HG02884 (cell line): ENCODE data around the gene ERCC8.

ENCODE experiments used
- ATAC-seq: cut with Tn5 transposase; IDR thresholded peaks from one replicate; pipeline ENCODE4 v1.9.1; 2021; ENCODE audit warnings: mild to moderate bottlenecking, moderate library complexity; ENCODE audit not compliant: unreplicated experiment

ERCC8 gene

DNA sequence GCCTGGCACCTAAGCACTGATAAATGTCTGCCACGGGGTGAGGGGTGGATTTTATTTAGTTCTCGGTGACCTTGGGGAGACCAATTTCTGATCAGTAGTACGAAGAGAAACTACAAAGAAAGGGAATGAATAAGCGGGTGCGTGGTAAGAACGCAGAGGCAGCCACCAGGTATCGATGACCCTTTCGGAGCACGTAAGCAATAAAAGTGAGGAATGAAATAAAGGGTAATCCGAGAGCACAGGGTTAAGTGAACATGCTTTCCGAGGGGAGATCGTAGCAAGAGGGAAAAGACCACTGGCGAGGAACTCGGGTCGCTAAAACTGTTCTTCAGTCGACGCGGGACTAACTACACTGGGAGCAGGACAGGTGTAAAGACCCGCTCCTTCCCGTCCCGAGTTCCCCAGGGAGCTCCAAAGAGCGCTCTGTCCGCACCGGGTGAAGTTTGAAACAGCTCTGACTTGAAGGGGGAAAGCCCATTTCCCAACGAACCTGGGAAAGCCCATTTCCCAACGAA lies 101.9 kb downstream of the ERCC8 start:
- ATAC-seq: no peak

GRCh38 chr5:60841361-60841760 lies 103.5 kb downstream of the ERCC8 start:
- ATAC-seq: no peak

DNA sequence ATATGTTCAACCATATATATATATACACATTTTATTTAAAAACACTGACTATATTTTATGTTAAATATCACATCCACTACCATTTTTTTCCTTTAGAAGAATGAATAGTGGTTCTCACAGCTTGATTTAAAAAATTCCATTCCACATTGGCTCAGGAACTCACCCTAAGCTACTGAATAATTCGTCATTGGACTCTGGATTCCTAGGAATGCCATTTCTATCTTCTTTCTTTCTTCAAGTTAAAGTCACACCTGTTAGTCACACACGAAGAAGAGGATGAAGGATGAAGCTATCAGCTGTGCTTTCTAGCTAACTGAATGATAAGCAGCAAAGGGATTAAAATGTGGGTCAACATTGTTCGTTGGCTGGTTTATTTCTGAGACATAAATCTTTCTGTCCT lies 108.7 kb downstream of the ERCC8 start:
- no peak for ATAC-seq

GRCh38 chr5:60835554-60835953 lies 109.3 kb downstream of the ERCC8 start:
- no peak for ATAC-seq

GRCh38 chr5:60833520-60833919 lies 111.3 kb downstream of the ERCC8 start:
- no peak for ATAC-seq

- ATAC-seq: peak; percentile 43
Observed at GRCh38 chr5:60830581-60831127, 114.2 kb downstream of the ERCC8 start.

GRCh38 chr5:60829490-60830266 lies 115.2 kb downstream of the ERCC8 start:
- ATAC-seq: no peak

GRCh38 chr5:60827201-60827600 lies 117.7 kb downstream of the ERCC8 start:
- ATAC-seq: no peak

DNA sequence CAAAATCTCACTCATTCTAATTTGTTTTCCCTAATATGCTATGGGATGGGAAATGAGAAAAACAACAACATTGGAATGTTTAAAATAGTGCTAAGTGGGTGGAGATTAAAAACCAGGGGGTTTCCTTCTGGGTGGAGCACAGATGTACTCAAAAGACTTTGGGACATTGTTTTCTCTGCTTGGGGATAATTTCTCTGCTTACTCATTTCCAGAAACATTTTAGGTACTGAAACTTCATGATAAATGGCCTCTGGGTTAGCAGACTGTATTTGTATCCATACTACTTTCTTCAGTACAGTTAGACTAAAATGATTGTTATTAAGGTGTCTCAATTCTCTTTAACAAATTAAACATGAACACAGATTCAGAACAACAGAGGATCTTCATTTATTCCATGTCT lies 118.2 kb downstream of the ERCC8 start:
- ATAC-seq: peak; percentile 73
